Measurements from ENCODE around the gene LRRC36.

LRRC36 gene

DNA sequence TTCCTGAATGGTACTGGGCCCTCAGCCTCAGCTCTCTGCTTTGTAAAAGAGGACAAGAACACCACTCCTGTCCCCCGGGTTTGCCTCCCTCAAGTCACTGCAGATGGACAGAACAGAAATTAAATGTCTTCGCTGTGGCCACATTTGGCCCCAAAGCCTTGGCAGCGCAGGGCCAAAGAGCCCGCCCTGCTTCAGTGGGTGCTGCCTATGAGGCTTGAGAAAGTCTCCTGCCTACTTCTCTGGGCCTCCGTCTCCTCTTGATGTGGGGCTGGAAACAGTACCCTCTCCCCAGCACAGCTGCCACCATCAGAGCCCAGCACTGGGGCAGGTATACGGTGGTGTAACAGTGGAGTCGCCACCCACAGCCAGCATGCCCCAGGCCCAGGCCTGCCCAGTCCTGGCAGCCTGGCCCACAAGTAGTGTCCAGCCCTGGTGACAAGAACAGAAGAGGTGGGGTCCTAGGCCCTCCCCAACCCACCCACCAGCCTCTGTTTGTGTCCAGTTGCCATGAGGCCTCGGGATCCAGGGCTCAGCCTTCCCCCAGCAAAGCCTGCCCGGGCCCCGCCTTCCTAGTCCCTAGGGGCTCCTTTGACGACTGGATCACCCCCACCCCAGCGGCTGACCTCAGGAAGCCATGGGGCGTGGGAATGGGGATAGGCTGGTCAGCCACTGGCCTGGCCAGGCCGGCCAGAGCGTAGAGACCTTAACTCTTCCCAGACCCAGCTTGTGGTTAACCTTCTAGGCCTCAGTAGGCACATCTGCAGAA, 70.6 kb downstream of the LRRC36 start:
- no peaks in the 10 kb centered on the region for H3K9me2 ChIP-seq (replicated peaks; ENCODE audit: insufficient read depth, low read length)
- no peaks in the 10 kb centered on the region for H3K27me3 ChIP-seq (ENCODE audit: low read length)
- H3K4me2 ChIP-seq (ENCODE audit: low read depth, low read length, poor library complexity, severe bottlenecking) = no peak overlapping the region
- H2AFZ ChIP-seq (ENCODE audit: low read depth, low read length, severe bottlenecking) = no peak overlapping the region
- no peak overlapping the region for H3K4me3 ChIP-seq (ENCODE audit: insufficient read depth, low read length, poor library complexity, severe bottlenecking)
- H3K27ac ChIP-seq (ENCODE audit: low read depth, low read length) = no peak overlapping the region
- H3K79me2 ChIP-seq (ENCODE audit: insufficient read depth, low read length) = no peaks in the 10 kb centered on the region
- H3F3A ChIP-seq (ENCODE audit: insufficient read depth) = no peaks in the 10 kb centered on the region
- H3K9me3 ChIP-seq (ENCODE audit: insufficient read depth, low read length) = no peaks in the 10 kb centered on the region
- TF ChIP-seq EZH2phosphoT487 (conservative IDR thresholded peaks at IDR 0.05; ENCODE audit: low read length) = no peak
- TF ChIP-seq, protein P1, sequence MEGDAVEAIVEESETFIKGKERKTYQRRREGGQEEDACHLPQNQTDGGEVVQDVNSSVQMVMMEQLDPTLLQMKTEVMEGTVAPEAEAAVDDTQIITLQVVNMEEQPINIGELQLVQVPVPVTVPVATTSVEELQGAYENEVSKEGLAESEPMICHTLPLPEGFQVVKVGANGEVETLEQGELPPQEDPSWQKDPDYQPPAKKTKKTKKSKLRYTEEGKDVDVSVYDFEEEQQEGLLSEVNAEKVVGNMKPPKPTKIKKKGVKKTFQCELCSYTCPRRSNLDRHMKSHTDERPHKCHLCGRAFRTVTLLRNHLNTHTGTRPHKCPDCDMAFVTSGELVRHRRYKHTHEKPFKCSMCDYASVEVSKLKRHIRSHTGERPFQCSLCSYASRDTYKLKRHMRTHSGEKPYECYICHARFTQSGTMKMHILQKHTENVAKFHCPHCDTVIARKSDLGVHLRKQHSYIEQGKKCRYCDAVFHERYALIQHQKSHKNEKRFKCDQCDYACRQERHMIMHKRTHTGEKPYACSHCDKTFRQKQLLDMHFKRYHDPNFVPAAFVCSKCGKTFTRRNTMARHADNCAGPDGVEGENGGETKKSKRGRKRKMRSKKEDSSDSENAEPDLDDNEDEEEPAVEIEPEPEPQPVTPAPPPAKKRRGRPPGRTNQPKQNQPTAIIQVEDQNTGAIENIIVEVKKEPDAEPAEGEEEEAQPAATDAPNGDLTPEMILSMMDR (IDR thresholded peaks at IDR 0.05; ENCODE audit: insufficient read depth, low read length, poor library complexity, severe bottlenecking) = no peak
- no peak overlapping the region for H3K9ac ChIP-seq (ENCODE audit: low read length)
- H4K20me1 ChIP-seq (ENCODE audit: low read depth, low read length) = no peaks in the 10 kb centered on the region
- H3K36me3 ChIP-seq (ENCODE audit: low read length) = no peaks in the 10 kb centered on the region

DNA sequence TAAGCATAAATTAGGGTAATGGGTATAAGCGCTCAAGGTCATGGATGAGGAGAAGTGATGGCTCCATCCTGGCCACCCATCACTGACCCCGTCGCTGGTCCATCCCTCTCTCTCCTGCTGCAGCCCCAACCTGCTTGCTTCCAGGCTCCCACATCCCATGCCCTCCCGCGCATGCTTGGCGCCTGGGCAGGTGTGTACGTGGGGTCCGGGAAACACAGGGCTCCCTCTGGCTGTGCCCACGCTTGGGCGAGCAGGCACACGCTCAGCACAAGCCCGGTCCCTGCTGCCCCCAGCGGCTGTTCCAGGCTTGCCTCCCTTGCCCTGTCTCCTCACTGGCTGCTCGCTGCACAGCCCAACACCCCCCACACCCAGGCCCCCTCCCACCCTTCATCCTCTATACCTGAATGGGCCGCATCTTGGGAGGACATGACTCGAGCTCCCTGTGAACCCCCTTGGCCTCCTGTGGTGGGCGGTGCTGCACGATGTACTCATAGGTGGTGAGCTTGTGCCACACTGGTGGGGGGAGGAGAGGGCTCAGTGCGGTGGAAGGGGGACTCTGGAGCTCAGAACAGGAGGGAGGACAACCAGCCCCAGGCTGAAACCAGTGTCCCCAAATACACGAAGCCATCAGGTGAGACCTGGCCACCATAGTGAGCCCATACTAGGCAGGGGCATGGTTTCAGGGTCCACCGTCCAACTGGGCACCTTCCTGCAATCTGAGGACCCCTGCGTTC, 71.4 kb downstream of the LRRC36 start:
- Histone ChIP-seq H4K20me1 (ENCODE audit: low read depth, low read length) (no peaks in the 10 kb centered on the region), H2AFZ (ENCODE audit: low read depth, low read length, severe bottlenecking) (no peak overlapping the region), H3K27me3 (ENCODE audit: low read length) (no peaks in the 10 kb centered on the region), H3K4me2 (ENCODE audit: low read depth, low read length, poor library complexity, severe bottlenecking) (no peak overlapping the region), H3K79me2 (ENCODE audit: insufficient read depth, low read length) (no peaks in the 10 kb centered on the region), H3F3A (ENCODE audit: insufficient read depth) (no peaks in the 10 kb centered on the region), H3K9me3 (ENCODE audit: insufficient read depth, low read length) (no peaks in the 10 kb centered on the region), H3K36me3 (ENCODE audit: low read length) (no peaks in the 10 kb centered on the region), H3K9ac (ENCODE audit: low read length) (no peak overlapping the region), H3K9me2 (replicated peaks; ENCODE audit: insufficient read depth, low read length) (no peaks in the 10 kb centered on the region), H3K4me3 (ENCODE audit: insufficient read depth, low read length, poor library complexity, severe bottlenecking) (no peak overlapping the region), H3K27ac (ENCODE audit: low read depth, low read length) (no peak overlapping the region)
- TF ChIP-seq, protein P1 (IDR thresholded peaks at IDR 0.05; ENCODE audit: insufficient read depth, low read length, poor library complexity, severe bottlenecking) = no peak
- no peak for TF ChIP-seq EZH2phosphoT487 (conservative IDR thresholded peaks at IDR 0.05; ENCODE audit: low read length)

DNA sequence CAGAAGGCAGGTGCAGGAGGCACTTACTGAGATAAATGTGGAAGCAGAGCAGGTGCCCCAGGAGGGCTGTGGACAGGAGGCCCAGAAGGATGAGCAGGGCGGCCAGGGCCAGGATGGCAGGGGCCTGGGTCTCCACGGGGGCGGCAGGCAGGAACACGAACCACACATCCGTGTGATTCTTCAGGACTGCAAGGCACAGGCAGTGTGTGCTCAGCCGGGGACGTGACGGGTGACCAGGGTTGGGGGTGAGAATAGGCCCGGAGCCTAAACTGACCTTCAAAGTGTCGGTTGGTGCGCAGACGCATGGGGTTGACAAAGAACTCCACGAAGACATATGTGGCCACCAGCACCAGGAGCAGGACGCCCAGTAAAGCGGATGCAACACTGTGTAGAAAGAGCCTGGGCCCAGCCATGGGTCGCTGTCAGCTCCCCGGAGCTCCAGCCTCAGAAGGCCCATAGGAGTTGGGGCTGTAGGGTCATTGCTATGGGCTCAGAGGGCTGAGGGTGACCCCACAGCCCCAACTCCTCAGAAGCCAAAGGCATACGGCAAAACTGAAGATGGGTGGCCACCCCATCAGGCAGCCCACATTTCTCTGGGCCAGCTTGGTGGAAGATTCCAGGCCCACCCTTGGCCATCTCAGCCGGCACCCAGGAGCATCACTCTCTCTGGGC, 72.1 kb downstream of the LRRC36 start:
- Histone ChIP-seq H3K4me3 (ENCODE audit: insufficient read depth, low read length, poor library complexity, severe bottlenecking) (no peak overlapping the region), H3K9me2 (replicated peaks; ENCODE audit: insufficient read depth, low read length) (no peaks in the 10 kb centered on the region), H3K36me3 (ENCODE audit: low read length) (no peaks in the 10 kb centered on the region), H3F3A (ENCODE audit: insufficient read depth) (no peaks in the 10 kb centered on the region), H3K79me2 (ENCODE audit: insufficient read depth, low read length) (no peaks in the 10 kb centered on the region), H3K4me2 (ENCODE audit: low read depth, low read length, poor library complexity, severe bottlenecking) (no peak overlapping the region), H3K27ac (ENCODE audit: low read depth, low read length) (no peak overlapping the region), H3K9ac (ENCODE audit: low read length) (no peak overlapping the region), H3K27me3 (ENCODE audit: low read length) (no peaks in the 10 kb centered on the region), H2AFZ (ENCODE audit: low read depth, low read length, severe bottlenecking) (no peak overlapping the region), H3K9me3 (ENCODE audit: insufficient read depth, low read length) (no peaks in the 10 kb centered on the region), H4K20me1 (ENCODE audit: low read depth, low read length) (no peaks in the 10 kb centered on the region)
- TF ChIP-seq, protein P1 (IDR thresholded peaks at IDR 0.05; ENCODE audit: insufficient read depth, low read length, poor library complexity, severe bottlenecking) = no peak
- TF ChIP-seq EZH2phosphoT487 (conservative IDR thresholded peaks at IDR 0.05; ENCODE audit: low read length) = no peak

All from SU-DHL-6 (cell line).